CD4-positive, alpha-beta T cell treated with Interleukin-4 for 1 hour (primary cell): ENCODE measurements around the gene TAS2R43.
"Not testable (repeated sequence)": the region's sequence is repeated elsewhere in the genome, so short reads cannot be mapped to it uniquely, and the experiment has no call there.

Experiments
- DNase-seq, 2 donors: peaks; one replicate each; pipeline ENCODE4 v3.0.0-alpha.2; 2020 to 2022

The TAS2R43 gene, protein sequence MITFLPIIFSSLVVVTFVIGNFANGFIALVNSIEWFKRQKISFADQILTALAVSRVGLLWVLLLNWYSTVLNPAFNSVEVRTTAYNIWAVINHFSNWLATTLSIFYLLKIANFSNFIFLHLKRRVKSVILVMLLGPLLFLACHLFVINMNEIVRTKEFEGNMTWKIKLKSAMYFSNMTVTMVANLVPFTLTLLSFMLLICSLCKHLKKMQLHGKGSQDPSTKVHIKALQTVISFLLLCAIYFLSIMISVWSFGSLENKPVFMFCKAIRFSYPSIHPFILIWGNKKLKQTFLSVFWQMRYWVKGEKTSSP

DNA sequence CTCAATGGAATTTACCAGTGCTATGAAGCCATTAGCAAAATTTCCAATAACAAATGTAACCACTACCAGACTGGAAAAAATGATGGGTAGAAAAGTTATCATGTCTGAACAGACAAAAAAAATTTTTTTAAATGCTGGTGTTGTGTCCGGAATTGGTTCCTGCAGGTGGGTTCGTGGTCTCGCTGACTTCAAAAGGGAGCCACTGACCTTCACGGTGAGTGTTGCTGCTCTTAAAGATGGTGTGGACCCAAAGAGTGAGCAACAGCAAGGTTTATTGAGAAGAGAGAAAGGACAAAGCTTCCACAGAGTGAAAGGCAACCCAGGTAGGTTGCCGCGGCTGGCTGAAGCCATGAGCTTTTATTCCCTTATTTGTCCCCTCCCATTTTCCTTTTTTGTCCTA, at the start of gene TAS2R43:
Gene TAS2R43, minus strand, starts transcription at position 186 of the 400 bp plus-strand sequence. Its CDS starts 84 bp downstream, at position 102.
- DNase-seq, result no peak

DNA sequence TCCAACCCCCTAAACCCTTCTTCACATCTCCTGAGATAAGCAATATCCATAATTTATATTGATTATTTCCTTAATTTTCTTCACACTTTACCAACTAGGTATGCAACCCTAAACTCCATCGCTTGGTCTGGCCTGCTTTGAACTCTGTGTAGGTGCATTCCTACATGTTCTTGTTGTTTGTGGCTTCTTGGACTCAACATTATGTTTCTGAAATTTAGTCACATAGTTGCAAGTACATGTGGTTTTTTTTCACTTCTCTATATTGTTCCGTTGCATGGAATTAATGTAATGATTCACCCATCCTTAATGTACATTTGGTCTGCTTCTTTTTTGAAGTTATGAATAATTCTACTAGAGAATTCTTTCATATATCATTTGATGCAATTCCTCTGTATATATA, 44.0 kb upstream of the TAS2R43 start:
- DNase-seq, result no peak

DNA sequence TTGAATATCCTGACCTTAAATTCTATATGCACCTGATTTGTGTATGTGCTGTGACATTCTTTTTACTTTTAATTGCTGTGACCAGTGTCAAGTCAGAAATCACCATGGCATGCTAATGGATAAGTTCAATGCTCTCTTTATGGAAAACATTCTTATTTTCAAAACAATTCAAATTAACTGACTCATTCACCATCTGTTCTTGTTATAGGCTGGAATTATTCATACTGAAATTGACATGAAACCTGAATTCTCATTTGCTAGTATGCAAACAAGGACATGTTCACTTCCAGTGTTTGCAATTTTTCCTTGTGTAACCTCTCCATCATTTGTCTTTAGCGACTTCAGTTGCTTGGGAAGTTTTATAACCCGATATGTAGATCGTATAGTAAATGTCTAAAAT, 42.2 kb upstream of the TAS2R43 start, which contains the start of gene TAS2R30:
Gene TAS2R30, minus strand, starts transcription at position 340 of the 400 bp plus-strand sequence. CDS start 400 bp downstream, outside the sequence.
- no peak for DNase-seq

DNA sequence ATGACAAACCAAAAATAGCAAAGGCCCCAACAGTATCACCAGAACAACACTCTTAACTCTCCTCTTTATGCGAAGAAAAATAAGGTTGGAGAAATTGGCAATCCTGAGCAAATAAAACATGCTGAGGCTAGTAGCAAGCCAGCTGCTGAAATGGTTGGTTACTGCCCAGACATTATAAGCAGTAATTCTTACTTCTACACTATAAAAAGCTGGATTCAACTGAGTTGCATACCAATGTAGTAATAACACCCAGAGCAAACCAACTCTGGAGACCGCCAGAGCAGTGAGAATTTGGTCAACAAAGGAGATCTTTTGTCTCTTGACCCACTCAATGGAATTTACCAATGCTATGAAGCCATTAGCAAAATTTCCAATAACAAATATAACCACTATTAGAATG, 41.7 kb upstream of the TAS2R43 start:
- no peak for DNase-seq

DNA sequence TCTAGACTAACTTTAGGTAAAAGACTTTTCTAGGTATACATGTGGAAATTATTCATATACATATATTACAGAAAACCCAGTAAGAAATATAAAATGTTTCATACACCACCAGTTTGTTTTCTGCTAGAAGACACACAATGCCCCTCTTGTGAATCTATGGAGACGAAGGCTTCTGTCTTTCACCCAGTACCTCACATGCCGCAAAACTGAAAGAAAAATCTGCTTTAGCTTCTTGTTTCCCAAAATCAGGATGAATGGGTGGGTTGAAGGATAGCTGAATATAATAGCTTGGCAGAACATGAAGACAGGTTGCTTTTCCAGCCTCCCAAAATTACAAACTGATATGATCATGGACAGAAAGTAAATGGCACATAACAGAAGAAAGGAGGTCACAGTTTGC, 41.0 kb upstream of the TAS2R43 start:
- DNase-seq, result no peak

DNA sequence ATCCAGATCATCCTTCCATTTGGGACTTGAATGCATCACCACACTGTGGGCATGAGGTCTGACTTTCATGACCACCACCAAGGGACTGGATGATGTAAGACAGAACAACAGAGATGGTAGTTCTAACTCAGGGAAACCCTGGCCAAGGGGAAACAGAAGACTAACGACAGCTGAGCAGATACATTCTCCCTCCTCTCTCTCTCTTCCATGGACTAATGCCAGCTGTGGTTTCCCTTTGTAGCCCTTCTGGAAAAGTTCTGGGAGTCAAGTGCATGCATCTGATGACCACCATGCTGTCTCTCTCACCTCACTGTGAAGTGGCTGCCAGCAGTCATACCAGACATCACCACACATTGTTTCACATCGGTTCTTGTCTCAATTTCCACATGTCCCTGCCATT, 38.9 kb upstream of the TAS2R43 start:
- no peak for DNase-seq

DNA sequence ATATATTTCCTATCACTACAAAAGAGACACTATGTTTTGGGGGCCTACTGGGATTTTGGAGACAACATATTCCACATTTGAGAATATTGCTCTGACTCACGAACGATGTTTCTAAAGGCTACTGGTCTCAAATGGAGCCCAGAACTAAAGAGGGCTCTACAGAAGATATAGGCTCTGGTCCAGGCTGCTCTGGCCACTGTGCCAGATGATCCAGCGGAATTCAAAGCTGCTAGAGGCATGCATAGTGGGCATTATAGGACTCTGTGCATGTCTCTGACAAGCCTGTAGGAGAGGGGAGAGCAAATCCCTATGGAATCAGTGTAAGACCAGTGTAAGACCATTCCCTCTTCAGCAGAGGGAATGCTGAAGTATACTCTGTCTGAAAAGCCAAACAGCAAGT, 38.3 kb upstream of the TAS2R43 start:
- no peak for DNase-seq

DNA sequence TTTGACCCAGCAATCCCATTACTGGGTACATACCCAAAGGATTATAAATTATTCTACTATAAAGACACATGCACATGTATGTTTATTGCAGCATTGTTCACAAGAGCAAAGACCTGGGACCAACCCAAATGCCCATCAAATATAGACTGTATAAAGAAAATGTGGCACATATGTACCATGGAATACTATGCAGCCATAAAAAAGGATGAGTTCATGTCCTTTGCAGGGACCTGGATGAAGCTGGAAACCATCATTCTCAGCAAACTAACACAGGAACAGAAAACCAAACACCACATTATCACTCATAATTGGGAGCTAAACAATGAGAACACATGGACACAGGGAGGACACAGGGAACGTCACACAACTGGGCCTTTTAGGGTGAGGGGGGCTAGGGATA, 22.0 kb upstream of the TAS2R43 start:
- DNase-seq, result not testable (repeated sequence)

DNA sequence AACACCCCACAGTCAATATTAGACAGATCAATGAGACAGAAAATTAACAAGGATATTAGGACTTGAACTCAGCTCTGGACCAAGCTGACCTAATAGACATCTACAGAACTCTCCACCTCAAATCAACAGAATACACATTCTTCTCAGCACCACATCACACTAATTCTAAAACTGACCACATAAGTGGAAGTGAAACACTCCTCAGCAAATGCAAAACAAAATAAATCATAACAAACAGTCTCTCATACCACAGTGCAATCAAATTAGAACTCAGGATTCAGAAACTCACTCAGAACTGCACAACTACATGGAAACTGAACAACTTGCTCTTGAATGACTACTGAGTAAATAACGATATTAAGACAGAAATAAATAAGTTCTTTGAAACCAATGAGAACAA, 19.1 kb upstream of the TAS2R43 start:
- not testable (repeated sequence) for DNase-seq

DNA sequence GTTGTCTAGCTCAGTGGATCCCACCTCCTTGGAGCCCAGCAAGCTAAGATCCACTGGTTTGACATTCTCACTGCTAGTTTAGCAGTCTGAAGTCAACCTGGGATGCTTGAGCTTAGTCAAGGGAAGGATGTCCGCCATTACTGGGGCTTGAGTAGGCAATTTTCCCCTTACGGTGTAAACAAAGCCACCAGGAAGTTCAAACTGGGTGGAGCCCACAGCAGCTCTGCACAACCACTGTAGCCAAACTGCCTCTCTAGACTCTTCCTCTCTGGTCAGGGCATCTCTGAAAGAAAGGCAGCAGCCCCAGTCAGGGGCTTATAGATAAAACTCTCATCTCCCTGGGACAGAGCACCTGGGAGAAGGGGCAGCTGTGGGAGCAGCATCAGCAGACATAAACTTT, 16.7 kb upstream of the TAS2R43 start:
- no peak for DNase-seq

DNA sequence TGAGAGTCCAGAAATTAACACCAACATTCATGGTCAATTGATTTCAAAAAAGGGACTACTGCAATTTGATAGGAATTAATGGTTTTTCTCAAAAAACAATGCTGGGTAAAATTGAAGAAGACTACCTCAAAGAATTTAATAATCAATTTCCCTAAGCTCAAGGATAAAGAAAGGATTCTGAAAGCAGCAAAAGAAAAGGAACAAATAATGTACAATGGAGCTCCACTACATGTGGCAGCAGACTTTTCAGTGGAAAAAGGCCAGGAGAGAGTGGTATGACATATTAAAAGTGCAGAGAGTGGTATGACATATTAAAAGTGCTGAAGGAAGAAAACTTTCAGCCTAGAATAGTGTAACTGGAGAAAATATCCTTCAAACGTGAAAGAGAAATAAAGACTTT, 15.6 kb upstream of the TAS2R43 start:
- DNase-seq, result no peak

DNA sequence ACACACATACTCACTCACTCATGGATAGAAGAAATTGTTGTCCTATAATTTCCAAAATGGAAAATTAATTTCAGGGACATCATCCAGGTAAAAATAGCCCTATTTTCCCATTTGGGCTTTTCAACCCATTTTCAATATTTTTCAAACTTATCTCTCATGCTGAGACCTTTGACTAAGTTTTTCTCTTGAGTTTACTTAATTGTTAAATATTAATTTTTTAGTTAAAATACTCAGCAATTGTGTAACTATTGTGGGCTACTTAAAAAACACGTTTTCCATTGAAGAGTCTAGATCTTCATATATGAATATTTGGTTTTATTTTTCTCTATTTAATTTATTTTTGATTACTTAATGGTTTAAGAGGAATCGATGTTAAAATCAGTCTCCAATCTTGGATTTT, 14.2 kb upstream of the TAS2R43 start:
- DNase-seq, result no peak

DNA sequence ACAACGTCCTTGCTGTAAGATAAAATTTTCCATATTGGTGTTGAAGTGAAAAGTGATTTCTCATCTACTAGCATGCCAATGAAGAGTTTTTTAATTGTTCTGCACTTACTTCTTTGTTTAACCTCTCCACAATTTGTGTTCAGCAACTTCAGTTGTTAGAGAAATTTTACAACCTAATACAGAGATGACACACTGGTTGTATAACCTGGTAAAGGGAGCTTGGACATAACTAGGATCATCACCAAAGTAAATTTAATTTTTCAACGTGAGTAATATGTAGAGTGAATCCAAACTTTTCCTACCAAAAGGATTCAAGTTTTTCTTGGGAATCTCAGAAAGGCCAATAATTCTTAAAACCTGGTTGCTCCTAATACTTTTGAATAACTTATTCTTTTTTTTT, 13.4 kb upstream of the TAS2R43 start:
- no peak for DNase-seq

DNA sequence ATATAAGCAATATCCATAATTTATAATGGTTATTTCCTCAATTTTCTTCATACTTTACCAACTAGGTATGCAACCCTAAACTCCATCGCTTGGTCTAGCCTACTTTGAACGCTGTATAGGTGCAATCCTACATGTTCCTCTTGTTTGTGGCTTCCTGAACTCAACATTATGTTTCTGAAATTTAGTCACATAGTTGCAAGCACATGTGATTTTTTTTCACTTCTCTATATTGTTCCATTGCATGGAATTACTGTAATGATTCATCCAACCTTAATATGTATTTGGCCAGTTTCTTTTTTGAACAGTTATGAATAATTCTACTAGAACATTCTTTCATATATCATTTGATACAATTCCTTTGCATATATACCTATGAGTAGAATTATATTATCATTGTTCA, 2.8 kb upstream of the TAS2R43 start:
- DNase-seq, result not testable (repeated sequence)

DNA sequence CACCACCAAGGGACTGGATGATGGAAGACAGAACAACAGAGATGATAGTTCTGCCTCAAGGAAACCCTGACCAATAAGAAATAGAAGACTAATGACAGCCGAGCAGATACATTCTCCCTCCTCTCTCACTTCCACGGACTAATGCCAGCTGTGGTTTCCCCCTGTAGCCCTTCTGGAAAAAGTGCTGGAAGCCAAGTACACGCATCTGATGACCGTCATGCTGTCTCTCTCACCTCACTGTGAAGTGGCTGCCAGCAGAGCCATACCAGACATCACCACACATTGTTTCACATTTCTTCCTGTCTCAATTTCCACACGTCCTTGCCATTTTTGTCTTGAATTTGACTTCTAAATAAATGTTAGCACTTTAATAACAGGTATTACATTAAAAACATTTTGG, 2.9 kb downstream of the TAS2R43 start:
- DNase-seq, result no peak

DNA sequence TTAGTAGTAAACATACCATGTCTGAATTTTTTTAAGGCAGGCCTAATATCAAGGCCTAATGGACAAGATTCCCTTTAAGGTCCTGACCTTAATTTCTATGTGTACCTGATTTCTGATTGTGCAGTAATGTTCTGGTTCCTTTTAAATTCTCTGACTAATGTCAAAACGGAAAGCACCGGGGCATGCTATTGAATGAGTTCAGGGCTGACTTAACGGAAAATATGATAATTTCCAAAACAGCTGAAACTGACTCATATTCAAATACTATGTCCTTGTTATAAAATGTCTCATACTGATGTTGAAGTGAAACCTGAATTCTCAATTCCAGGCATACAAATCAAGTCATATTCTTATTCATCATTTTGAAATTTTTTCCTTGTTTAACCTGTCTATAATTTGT, 6.7 kb downstream of the TAS2R43 start:
- DNase-seq, result no peak

DNA sequence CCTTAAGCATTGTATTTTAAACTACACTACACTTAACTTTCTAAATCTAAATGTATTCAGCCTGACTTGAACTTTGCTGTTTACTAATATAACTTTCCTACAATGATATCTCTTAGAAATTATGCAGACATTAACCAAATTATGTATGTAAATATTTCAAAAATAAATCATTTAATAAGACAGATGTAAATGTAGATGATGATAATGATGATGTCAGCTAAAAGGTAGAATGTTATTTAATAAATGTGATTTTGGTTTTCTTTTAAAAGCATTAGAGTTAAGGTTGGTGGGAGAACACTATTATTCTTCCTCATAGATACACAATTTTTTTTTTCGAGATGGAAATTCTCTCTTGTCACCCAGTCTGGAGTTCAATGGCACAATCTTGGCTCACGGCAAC, 10.1 kb downstream of the TAS2R43 start:
- DNase-seq, result no peak

DNA sequence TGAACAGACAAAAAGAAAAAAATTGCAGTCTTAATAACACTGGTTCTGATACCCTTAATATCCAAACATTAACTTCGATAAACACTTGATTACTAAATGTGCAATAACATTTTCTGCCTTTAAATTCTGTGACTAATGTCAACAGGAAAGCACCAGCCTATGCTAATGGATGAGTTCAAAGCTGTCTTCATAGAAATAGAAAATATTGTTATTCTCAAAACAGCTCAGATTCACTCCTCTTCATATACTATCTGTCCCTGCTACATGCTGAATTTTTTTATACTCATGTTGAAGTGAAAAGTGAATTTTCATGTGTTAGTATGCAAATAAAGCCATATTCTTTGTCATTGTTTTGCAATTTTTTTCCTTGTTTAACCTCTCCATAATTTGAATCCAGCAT, 13.9 kb downstream of the TAS2R43 start:
- no peak for DNase-seq

DNA sequence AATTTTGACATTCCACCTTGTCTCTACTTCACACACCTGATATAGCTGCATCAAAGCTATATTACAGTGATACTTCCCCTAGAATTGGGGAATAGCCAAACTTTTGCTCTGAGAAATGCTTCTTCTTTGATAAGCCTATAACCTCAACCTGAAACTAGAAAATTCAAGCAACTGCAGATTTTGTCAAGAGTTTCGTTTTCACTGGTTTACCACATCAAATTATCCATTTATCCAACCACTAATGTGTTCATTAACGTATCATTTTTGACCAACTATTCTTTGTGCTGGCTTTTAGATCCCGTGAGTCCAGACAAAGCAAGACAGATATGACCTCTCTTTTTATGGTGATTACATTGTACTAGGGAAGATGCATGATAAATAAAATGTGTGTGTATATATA, 16.5 kb downstream of the TAS2R43 start:
- no peak for DNase-seq

DNA sequence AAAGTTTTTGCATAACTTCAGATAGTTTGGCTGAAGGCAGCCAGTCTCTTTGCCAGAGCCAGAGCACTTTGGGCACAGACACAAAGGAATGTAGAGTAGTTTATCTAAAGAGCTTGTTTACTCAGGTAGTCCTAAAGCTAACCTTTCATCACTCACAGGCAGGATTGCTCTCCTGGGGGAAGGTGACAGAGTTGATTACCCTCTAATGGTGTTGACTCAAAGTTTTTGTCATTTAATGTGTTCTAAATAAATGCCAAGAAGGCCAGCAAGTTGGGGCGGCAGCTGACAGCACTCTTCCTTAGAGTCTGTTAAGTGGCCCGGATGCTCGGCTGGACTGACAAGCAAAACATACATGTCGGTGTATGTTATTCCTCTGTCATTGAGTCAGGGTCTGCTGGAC, 20.7 kb downstream of the TAS2R43 start:
- DNase-seq, result no peak

DNA sequence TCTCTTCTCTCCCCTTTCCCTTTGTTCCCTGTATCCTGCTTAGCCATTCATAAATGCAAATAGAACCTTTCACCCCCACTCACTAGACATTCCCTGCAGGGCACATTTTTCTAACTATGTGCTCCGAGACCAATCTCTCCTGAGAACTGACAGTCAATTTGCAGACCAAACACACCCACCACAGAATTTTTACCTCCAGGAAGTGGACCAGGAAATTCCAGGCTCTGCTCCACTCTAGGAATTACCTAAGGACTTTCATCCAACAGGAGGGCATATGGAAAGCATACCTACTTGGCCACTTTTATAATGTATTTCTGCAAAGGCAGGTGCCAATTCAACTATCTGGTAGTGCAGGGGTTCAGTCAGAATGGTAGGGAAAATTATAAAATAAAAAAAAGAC, 21.1 kb downstream of the TAS2R43 start:
- no peak for DNase-seq

DNA sequence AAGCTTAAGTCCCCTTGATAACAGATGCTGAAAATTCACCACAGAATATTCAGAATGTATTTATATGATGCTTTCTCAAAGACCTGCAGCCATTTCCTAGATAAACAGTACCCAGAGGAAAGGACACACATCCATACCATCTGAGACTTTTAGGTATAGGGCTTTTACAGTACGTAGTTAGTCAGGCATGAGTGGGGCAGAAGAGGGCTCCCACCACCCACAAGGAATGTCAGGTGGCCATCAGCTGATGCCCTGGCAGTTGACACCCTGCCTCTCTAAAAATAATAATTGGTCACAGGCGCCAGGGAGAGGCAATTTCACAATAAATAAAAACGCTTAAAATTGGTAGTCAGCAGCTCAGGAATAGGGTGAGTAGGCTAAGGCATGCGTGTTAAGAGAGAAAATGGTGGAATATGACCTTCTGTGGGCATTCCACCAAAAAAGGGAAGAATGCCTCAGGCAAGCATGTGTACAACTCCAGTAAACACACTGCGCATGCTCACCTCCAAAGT, 22.2 kb downstream of the TAS2R43 start:
- DNase-seq, result no peak

DNA sequence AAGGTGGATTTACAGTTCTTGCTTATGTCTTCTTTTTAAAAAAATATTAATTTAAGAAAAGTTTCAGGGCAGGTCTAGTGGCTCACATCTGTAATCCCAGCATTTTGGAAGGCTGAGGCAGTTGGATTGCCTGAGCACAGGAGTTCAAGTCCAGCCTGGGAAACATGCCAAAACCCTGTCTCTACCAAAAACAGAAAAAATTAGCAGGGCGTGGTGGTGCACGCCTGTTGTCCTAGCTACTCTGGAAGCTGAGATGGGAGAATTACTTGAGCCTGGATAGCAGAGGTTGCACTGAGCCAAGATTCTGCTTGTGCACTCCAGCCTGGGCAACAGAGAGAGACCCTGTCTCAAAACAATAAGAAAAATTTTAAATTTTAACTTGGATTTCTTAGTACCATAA, 24.6 kb downstream of the TAS2R43 start:
- no peak for DNase-seq

DNA sequence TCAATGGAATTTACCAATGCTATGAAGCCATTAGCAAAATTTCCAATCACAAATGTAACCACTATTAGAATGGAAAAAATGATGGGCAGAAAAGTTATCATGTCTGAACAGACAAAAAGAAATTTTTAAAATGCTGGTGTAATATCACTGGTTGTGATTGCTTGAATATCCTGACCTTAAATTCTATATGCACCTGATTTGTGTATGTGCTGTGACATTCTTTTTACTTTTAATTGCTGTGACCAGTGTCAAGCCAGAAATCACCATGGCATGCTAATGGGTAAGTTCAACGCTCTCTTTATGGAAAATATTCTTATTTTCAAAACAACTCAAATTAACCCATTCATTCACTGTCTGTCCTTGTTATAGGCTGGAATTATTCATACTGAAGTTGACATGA, 29.9 kb downstream of the TAS2R43 start, which contains the start of gene TAS2R46:
Gene TAS2R46, minus strand, starts transcription at position 101 of the 400 bp plus-strand sequence. Its CDS starts 0 bp downstream, at position 101.
- DNase-seq, result not testable (repeated sequence)

DNA sequence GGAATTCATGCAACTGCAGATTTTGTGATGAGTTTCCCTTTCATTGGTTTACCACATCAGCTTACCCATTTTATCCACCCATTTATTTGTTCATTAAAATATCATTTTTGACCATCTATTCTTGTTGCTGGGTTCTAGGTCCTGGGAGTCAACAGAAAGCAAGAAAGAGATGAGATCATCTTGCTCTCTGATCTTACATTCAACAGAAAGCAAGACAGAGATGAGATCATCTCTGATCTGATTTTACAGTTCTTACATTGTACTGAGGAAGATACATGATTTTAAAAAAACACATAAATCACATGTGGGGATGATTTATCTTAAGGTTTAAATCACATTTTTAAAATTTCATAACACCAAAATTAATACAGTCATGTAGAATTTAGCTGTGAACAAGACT, 32.3 kb downstream of the TAS2R43 start:
- DNase-seq, result no peak
